HepG2 (cell line): ENCODE measurements around the gene VGF. TPM values are rescaled to one million over a fixed set of nuclear protein-coding genes. Genes with fewer than 3 reads are reported as not detected.

Source experiments
- ARHGAP35 ChIP-seq: sonication (generic); formaldehyde crosslinking; IDR thresholded peaks from 2 replicates; pipeline ENCODE4 v1.9.0; 2022; ENCODE audit warnings: mild to moderate bottlenecking, inconsistent platforms, moderate library complexity, missing genetic modification reagents, borderline replicate concordance
- BCL6 ChIP-seq: IDR thresholded peaks from 2 replicates; pipeline ENCODE4 v1.6.1; 2016; ENCODE audit warnings: missing genetic modification reagents, missing compliant biosample characterization
- CENPBD1 ChIP-seq: sonication (generic); formaldehyde crosslinking; IDR thresholded peaks from 2 replicates; pipeline ENCODE4 v1.8.0; 2022; ENCODE audit warnings: missing genetic modification reagents, low read depth, mild to moderate bottlenecking, borderline replicate concordance
- CREB1 ChIP-seq, 2 experiments: fragments of 450-650 bp in 1 of 2; IDR thresholded peaks; 2 replicates each; pipeline ENCODE4 v1.6.1; 2016 to 2017; ENCODE audit warnings: control low read depth in 1 of 2, mild to moderate bottlenecking in 1 of 2, missing compliant biosample characterization in 1 of 2, missing genetic modification characterization in 1 of 2
- NR1H2 ChIP-seq: sonication (generic); formaldehyde crosslinking; IDR thresholded peaks from 2 replicates; pipeline ENCODE4 v1.8.1; 2022; ENCODE audit warnings: low read depth, missing genetic modification reagents, borderline replicate concordance
- RBAK ChIP-seq: sonication (generic); formaldehyde crosslinking; IDR thresholded peaks from 2 replicates; pipeline ENCODE4 v1.5.1; 2020; ENCODE audit warnings: mild to moderate bottlenecking, missing genetic modification reagents
- RERE ChIP-seq: IDR thresholded peaks from 2 replicates; pipeline ENCODE4 v1.6.1; 2016; ENCODE audit warnings: low read depth, missing genetic modification reagents, missing compliant biosample characterization
- YY1 ChIP-seq: IDR thresholded peaks from 2 replicates; pipeline ENCODE4 v1.6.1; 2011; ENCODE audit warnings: low read length, low read depth, moderate library complexity, mild to moderate bottlenecking; ENCODE audit not compliant: insufficient read depth, insufficient replicate concordance
- ZNF292 ChIP-seq: sonication (generic); formaldehyde crosslinking; IDR thresholded peaks from 2 replicates; pipeline ENCODE4 v1.8.1; 2022; ENCODE audit warnings: mild to moderate bottlenecking, low read depth, missing genetic modification reagents, borderline replicate concordance
- ZNF510 ChIP-seq: sonication (generic); formaldehyde crosslinking; IDR thresholded peaks from 2 replicates; pipeline ENCODE4 v1.4.0; 2020; ENCODE audit warnings: low read depth, mild to moderate bottlenecking, missing genetic modification reagents
- ZNF563 ChIP-seq: sonication (generic); formaldehyde crosslinking; IDR thresholded peaks from 2 replicates; pipeline ENCODE4 v1.8.0; 2022; ENCODE audit warnings: mild to moderate bottlenecking, moderate library complexity, missing genetic modification reagents
- ZNF589 ChIP-seq: sonication (generic); formaldehyde crosslinking; conservative IDR thresholded peaks from 2 replicates; pipeline ENCODE4 v1.8.0; 2022; ENCODE audit warnings: mild to moderate bottlenecking, moderate library complexity, missing genetic modification reagents
- ZNF816 ChIP-seq: sonication (generic); formaldehyde crosslinking; IDR thresholded peaks from 2 replicates; pipeline ENCODE4 v1.8.0; 2022; ENCODE audit warnings: missing genetic modification reagents, mild to moderate bottlenecking, borderline replicate concordance
- ZNF891 ChIP-seq: sonication (generic); formaldehyde crosslinking; IDR thresholded peaks from 2 replicates; pipeline ENCODE4 v1.5.0; 2020; ENCODE audit warnings: mild to moderate bottlenecking, missing genetic modification reagents
- ZSCAN5A ChIP-seq: sonication (generic); formaldehyde crosslinking; IDR thresholded peaks from 2 replicates; pipeline ENCODE4 v1.8.0; 2022; ENCODE audit warnings: mild to moderate bottlenecking, missing genetic modification reagents, borderline replicate concordance
- polyA plus RNA-seq, 8 experiments: library from polyadenylated mRNA; depleted of rRNA in 3 of 8; stranded (reverse) in 7 of 8; unstranded in 1 of 8; fragments of >200 nt; fragmentation: Illumina TruSeq in 4 of 8; extraction: Trizol in 4 of 8; gene quantifications; 2 replicates each; pipeline versions ENCODE4 v1.2.1 to v1.2.3, GENCODE V29; 2011 to 2016; ENCODE audit warnings: low read depth in 4 of 8, missing spikeins in 1 of 8, mixed read lengths in 1 of 8; ENCODE audit not compliant: insufficient read depth in 1 of 8
- total RNA-seq, 5 experiments: library from RNA; depleted of rRNA; stranded (reverse); fragments of >200 nt; fragmentation: Illumina TruSeq; extraction: Trizol; gene quantifications; 2 replicates each; pipeline ENCODE4 v1.2.3, GENCODE V29; 2016; ENCODE audit warnings: low read depth in 1 of 5
- TF ChIP-seq, protein P1 (sequence below): sonication (generic); formaldehyde crosslinking; IDR thresholded peaks from 2 replicates; pipeline ENCODE4 v1.5.1; 2020; ENCODE audit warnings: mild to moderate bottlenecking, missing genetic modification reagents, borderline replicate concordance
- TF ChIP-seq, protein P2 (sequence below): sonication (generic); formaldehyde crosslinking; IDR thresholded peaks from 2 replicates; pipeline ENCODE4 v1.4.0; 2020; ENCODE audit warnings: missing genetic modification reagents, borderline replicate concordance

Gene VGF
- total and polyA plus RNA-seq, 2 of the 13 experiments (the other 11 are each of a cell fraction or from before 2014, with no cell fraction given) = 0.12 to 0.46 TPM

GRCh38 chr7:101124376-101125056, 40.9 kb downstream of the VGF start (continued):
- TF ChIP-seq, protein P1, sequence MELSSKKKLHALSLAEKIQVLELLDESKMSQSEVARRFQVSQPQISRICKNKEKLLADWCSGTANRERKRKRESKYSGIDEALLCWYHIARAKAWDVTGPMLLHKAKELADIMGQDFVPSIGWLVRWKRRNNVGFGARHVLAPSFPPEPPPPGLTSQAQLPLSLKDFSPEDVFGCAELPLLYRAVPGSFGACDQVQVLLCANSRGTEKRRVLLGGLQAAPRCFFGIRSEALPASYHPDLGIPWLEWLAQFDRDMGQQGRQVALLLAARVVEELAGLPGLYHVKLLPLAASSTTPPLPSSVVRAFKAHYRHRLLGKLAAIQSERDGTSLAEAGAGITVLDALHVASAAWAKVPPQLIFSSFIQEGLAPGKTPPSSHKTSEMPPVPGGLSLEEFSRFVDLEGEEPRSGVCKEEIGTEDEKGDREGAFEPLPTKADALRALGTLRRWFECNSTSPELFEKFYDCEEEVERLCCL (CRISPR knock-in tag) = no peak
- no peak for TF ChIP-seq ZNF816 (CRISPR knock-in tag)
- TF ChIP-seq, protein P2, sequence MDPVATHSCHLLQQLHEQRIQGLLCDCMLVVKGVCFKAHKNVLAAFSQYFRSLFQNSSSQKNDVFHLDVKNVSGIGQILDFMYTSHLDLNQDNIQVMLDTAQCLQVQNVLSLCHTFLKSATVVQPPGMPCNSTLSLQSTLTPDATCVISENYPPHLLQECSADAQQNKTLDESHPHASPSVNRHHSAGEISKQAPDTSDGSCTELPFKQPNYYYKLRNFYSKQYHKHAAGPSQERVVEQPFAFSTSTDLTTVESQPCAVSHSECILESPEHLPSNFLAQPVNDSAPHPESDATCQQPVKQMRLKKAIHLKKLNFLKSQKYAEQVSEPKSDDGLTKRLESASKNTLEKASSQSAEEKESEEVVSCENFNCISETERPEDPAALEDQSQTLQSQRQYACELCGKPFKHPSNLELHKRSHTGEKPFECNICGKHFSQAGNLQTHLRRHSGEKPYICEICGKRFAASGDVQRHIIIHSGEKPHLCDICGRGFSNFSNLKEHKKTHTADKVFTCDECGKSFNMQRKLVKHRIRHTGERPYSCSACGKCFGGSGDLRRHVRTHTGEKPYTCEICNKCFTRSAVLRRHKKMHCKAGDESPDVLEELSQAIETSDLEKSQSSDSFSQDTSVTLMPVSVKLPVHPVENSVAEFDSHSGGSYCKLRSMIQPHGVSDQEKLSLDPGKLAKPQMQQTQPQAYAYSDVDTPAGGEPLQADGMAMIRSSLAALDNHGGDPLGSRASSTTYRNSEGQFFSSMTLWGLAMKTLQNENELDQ (CRISPR knock-in tag) = no peak
- peak; percentile 71 for TF ChIP-seq BCL6
- no peak for TF ChIP-seq RBAK (CRISPR knock-in tag)
- TF ChIP-seq ARHGAP35 (CRISPR knock-in tag) = no peak
- no peak for TF ChIP-seq RERE (CRISPR knock-in tag)
- no peak for TF ChIP-seq ZNF891
- TF ChIP-seq CENPBD1 (CRISPR knock-in tag) = no peak
- TF ChIP-seq CREB1 (IDR thresholded peaks at IDR 0.05) = no peak
- TF ChIP-seq CREB1 (CRISPR knock-in tag; IDR thresholded peaks at IDR 0.05) = peak; percentile 38; the same call in 1 of the 2 replicates
- no peak for TF ChIP-seq NR1H2 (CRISPR knock-in tag)
- TF ChIP-seq ZNF563 (CRISPR knock-in tag) = no peak
- no peak for TF ChIP-seq ZNF510 (CRISPR knock-in tag)
- no peak for TF ChIP-seq YY1
- no peak for TF ChIP-seq ZNF589 (CRISPR knock-in tag)
- no peak for TF ChIP-seq ZSCAN5A (CRISPR knock-in tag)
- TF ChIP-seq ZNF292 (CRISPR knock-in tag) = peak; percentile 62
